Ramos (cell line): ENCODE measurements around the gene RBSN.

Experiments
- in situ Hi-C: fragments of 300-500 bp; cut with MboI; formaldehyde crosslinking; loops from one replicate; pipeline ENCODE4 v1.14.3; 2022; ENCODE audit warnings: low sequenced_read_pairs; ENCODE audit not compliant: unreplicated experiment

Gene RBSN

DNA sequence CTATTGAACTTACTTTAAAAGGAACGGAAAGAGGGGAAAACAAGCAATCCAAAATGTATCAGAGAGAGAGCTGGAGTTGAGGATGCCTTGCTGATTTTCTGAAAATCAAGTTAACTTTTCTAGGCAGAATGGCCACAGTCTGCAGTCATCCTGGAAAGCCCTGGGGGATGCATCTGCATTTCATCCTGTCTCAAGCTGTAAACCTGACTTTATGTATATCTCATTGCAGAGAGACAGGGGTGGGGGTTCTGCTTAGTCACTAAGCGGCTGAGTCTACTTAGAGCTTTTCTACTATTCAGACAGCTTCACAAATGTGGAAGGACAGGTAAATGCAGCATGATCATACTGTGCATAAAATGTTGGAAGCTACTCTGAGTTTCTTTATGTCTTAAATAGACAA lies 75.2 kb downstream of the RBSN start:
- in situ Hi-C loops: no loop called here

DNA sequence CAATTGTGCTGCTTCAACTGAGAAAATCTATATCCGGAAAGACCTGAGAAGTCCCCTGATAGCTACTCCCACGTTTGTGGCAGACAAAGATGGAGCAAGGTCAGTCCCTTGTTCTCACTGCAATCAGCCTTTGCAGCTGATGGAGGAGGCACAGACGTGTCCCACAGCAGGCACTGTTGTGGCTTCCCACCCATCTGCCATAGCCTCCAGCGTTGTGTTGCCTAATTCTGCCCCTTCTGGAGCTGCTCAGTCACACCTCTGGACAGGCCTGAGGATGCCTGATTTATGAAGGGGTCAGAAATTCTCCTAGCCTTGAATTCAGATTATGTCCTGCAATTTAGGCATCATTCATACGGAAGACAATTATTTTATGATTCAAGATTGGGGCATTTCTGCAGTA lies 75.7 kb downstream of the RBSN start:
- in situ Hi-C loops: no loop called here
